Testis (tissue), 2 donors: ENCODE data around the gene ANKFY1.

Experiments
- POLR2A ChIP-seq: fragments of 450-650 bp; IDR thresholded peaks from one replicate; pipeline ENCODE4 v1.6.1; 2017; ENCODE audit warnings: antibody characterized with exemption, mild to moderate bottlenecking, moderate library complexity
- TF ChIP-seq, protein P1 (sequence below), 3 experiments: fragments of 450-650 bp in 2 of 3; fragments of 200-600 bp in 1 of 3; sonication (generic) in 1 of 3; IDR thresholded peaks; one replicate each; pipeline ENCODE4 v1.5.1; 2016 to 2019; ENCODE audit warnings: antibody characterized with exemption in 3 of 3, mild to moderate bottlenecking in 2 of 3, moderate library complexity in 1 of 3

GRCh38 chr17:4162321-4162720, 101.5 kb downstream of the ANKFY1 start:
- TF ChIP-seq, protein P1, sequence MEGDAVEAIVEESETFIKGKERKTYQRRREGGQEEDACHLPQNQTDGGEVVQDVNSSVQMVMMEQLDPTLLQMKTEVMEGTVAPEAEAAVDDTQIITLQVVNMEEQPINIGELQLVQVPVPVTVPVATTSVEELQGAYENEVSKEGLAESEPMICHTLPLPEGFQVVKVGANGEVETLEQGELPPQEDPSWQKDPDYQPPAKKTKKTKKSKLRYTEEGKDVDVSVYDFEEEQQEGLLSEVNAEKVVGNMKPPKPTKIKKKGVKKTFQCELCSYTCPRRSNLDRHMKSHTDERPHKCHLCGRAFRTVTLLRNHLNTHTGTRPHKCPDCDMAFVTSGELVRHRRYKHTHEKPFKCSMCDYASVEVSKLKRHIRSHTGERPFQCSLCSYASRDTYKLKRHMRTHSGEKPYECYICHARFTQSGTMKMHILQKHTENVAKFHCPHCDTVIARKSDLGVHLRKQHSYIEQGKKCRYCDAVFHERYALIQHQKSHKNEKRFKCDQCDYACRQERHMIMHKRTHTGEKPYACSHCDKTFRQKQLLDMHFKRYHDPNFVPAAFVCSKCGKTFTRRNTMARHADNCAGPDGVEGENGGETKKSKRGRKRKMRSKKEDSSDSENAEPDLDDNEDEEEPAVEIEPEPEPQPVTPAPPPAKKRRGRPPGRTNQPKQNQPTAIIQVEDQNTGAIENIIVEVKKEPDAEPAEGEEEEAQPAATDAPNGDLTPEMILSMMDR (IDR thresholded peaks at IDR 0.05): no peak
- no peak for TF ChIP-seq POLR2A
